ENCODE results near the gene NTM.
"Not testable (repeated sequence)": the region's sequence is repeated elsewhere in the genome, so short reads cannot be mapped to it uniquely, and the experiment has no call there.

Gene NTM

DNA sequence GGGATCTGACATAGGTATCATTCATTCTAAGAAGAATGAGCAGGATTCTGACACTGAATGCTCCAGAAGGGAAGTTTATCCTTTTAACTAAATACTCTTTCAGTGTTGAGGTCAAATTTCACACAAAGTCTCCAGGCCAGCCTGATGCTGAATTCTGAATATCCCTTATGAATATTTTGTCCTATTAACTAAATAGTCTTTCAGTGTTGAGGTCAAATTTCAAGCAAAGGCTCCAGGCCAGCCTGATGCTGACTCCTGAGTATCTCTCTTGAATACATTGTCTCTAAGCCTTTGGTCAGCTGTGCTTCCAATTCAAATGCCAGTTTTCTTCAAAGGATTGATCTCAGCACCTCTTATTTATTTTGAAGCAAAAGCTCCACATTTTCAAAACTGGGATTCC lies 676.8 kb downstream of the NTM start:
- DNase-seq (ENCODE audit: low spot score), result no peak

GRCh38 chr11:132048040-132048439 lies 677.6 kb downstream of the NTM start:
- no peak for DNase-seq (ENCODE audit: low spot score)

DNA sequence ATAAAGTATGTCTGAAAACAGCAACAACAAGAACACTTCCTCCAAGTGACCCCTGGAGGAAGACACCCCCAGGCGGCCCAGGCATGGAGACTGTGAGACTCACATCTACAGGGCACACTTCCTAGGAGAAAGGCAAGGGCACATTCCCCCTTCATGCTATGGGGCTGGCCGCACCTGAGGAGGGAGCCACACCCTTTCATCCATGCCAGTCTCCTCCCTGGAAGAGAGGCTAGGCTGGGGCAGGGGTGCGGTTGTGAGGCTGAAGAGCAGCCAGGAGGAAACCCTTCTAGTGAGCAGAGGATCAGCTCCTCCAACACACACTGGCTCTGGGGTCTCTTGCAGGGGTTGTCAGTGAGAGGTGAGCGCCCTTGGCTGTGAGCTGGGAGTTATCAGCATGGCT lies 678.8 kb downstream of the NTM start:
- no peak for DNase-seq (ENCODE audit: low spot score)

DNA sequence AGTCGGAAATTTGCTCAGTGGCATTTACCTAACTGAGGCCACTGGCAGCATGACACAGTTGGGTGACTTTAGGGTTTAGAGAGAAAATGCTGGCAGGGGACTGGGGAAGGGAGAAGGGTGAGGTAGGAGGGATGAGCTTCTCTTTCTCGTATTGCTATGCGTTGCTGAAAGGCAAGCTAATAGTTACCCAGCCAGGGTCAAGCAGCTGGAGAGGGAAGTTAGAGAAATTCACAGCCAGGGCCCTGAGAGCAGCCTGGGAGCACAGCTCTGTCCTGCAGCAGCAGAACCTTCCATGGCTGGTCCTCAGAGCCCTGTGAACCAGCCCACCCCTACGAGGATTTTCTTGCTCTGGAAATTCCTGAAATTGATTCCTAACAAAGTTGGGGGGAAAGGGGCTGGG lies 679.6 kb downstream of the NTM start:
- no peak for DNase-seq (ENCODE audit: low spot score)

DNA sequence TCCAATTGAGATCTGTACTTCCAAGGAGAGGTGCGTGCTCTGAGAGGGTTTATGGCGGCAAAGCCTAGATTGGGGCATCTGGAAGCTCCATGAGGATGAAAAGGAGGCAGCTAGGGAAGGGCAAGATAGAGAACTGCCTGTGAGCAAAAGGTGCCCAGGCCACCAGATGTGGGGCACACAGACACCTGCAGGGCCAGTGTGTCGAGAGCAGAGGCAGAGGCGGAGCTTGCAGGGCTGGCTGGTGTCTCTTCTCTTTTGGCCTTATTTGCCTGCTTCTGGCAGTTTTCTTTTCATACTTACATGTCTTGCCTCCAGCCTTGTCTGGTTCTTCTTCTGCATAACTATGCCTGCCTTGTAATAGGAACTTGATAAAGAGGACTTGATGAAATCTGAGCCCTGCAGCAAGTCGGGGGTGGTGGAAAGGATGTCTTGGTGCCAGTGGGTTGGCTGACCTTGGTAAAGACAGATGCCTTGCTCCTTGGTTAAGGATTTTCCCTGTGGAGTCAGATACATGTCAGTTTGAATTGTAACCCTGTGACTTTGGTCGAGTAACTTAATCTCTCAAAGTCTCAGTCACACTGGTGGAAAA lies 680.3 kb downstream of the NTM start:
- no peak for DNase-seq (ENCODE audit: low spot score)

- DNase-seq (ENCODE audit: low spot score), result no peak
These were observed 681.3 kb downstream of the NTM start for GRCh38 chr11:132051704-132052103.

DNA sequence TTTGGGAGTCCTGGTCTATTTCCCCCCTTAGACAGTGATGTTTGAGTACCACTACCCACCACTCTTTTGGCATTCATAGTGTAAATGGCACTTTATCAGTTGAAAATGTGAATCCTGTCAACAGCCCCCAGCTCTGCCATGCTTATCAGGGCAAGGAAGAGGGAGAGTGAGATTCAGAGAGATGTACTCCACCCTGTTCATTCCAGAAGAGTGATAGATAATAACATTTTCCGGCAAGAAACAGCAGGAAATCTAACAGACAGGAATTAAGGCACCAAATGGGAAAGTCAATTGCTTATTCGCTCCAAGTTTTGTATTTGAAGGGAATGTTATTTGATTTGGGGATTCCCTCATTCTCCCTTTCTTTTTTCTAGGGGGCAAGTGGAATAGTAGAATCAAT lies 681.9 kb downstream of the NTM start:
- no peak for DNase-seq (ENCODE audit: low spot score)

DNA sequence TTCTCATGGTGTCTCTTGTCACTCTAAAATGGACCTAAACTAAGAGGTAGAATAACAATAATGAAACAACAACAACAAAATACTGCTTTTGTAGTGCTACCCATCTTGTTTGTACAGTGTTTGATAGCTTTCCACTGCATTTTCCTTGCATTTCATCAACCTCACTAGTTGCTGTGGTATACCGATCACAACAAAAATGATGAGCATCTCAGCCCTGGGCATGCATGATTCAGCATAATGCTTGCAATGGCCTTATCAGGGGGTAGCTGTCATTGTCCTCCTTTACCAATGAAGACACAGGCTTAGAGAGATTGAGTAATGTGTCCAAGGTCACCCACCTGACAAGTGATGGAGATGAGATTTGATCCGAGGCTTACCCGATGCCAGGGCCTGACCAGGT lies 682.5 kb downstream of the NTM start:
- no peak for DNase-seq (ENCODE audit: low spot score)

- DNase-seq (ENCODE audit: low spot score), result no peak
These were observed 684.4 kb downstream of the NTM start for GRCh38 chr11:132054822-132055221.

GRCh38 chr11:132055296-132055695 lies 684.9 kb downstream of the NTM start:
- DNase-seq (ENCODE audit: low spot score), result no peak

- DNase-seq (ENCODE audit: low spot score), result no peak
These were observed 686.3 kb downstream of the NTM start for GRCh38 chr11:132056689-132057088.

DNA sequence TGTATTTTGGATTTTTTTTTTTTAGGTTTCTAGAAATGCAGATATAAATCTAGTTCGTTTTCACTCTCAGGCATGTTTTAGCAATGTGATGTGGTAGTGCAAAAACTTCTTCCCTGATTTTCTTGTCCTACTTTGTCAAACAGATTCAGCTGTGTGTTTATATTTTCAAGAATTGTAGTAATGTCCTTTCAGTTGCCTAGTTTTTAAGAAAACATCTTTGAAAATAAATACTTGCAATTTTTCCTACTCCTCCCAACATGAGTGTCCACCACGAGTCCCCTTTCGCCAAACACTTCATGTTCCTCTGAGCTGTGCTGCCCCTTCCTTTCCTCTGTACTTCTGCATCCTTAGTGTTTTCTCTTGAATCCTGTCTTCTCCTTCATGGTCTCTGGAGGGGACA lies 686.9 kb downstream of the NTM start:
- no peak for DNase-seq (ENCODE audit: low spot score)

GRCh38 chr11:132058211-132058772 lies 687.9 kb downstream of the NTM start:
- no peak for DNase-seq (ENCODE audit: low spot score)

DNA sequence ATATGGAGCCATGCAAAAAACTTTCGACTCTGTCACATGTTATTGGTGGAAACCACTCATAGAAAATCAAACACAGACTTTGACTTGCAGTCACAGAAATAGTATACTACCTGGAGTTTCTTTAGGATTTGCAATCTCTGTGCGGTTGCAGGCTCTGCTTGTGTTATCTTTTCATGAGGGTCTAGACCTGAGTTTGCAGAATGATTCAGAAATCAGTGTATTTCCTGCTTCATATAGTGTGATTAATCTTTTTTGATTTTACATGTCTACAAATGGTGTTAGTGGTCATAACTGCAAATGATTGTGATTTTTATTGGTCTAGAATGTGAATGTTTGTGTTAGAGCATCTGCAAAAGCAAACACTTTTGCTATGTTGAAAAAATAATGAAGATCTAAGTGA lies 690.2 kb downstream of the NTM start:
- no peak for DNase-seq (ENCODE audit: low spot score)

DNA sequence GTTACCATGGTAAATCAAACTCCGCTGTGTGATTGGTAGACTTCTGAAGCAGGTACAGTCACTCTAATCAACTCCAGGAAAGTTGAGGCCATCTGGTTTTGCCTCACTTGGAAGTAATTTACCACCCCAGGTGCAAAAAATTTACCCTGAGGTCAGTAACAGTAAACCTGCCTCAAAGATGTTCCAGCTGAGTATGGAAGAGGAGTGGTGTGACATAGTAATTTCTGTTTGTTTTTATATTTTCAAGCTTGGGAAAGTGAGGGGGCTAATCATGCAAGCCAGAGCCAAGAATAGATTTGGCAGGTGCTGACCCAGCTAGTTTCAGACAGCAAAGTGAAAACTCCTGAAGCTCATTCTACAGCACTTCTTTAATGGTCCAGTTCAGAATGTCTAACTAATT lies 691.6 kb downstream of the NTM start:
- no peak for DNase-seq (ENCODE audit: low spot score)

- no peak for DNase-seq (ENCODE audit: low spot score)
These were observed 692.1 kb downstream of the NTM start for GRCh38 chr11:132062541-132062940.

DNA sequence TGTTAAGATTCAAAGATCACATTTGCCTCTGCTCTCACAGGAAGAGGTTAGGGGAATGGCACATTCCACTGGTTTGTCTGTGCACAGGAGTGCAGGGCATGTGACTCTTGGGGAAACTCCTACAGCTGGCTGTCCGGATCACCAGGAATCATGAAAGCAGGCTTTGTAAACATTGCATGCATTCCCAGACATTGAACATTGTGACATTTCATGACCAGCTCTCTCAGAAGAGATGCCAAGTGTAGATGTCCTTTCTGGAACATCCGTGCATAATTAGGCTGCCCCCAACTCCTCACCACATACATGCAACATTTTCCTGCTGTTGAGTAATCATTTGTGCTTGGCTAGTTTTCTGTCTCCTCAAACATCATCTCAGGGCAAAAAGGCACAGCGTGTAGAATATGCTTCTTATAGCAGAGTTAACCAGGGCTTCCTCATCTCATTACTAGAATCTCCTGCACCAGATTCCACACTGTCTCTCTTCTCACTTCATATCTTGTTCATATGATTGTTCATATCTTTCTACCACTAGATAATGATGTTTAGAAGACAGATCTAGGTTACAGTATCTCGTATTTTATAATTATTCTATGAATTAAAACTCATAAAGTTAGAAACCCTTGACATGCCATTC lies 694.7 kb downstream of the NTM start:
- no peak for DNase-seq (ENCODE audit: low spot score)

GRCh38 chr11:132068556-132068955 lies 698.1 kb downstream of the NTM start:
- no peak for DNase-seq (ENCODE audit: low spot score)

GRCh38 chr11:132069593-132069992 lies 699.2 kb downstream of the NTM start:
- not testable (repeated sequence) for DNase-seq (ENCODE audit: low spot score)

DNA sequence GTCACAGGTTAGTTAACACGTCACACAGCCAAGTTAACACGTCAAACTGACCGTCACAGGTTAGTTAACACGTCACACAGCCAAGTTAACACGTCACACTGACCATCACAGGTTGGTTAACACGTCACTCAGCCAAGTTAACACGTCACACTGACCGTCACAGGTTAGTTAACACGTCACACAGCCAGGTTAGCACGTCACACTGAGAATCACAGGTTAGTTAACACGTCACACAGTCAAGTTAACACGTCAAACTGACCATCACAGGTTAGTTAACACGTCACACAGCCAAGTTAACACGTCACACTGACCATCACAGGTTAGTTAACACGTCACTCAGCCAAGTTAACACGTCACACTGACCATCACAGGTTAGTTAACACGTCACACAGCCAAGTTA lies 700.5 kb downstream of the NTM start:
- not testable (repeated sequence) for DNase-seq (ENCODE audit: low spot score)

DNA sequence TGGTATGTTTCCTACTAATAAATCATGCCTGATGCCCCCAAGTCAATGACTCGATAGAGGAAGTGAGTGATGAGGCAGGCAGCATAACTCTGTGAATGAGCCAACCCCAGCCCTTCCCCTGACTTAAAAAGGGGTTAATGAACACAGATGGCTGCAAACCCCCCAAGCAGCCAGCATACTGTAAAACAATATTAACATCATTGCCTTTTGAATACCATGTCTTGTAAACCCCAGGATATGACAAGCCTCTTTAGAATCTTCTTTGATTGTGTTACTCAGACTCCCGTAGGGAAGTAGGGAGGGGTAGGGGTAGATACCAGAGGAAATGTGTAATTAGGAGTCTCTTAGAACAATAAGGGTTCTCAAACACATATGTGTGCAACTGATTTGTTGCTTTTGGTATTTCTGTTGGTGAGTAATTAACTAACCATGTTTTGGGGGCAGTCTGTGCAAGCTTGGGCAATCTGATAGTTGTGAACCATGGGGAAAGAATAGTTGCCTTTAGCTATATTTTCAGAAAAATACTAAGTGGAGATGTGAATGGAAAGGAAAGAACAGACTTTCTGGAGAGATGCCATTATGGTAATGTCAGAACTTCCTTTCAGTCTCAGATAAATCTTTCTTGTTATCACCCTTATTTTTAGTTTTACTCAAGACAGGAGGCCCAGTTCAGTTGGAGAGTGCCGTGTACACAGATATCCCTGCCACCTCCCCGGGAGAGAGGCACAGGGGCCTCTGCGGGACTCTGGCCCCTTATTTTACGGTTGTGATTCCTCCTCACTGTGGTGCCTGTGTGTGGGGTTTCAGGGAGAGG lies 701.8 kb downstream of the NTM start:
- no peak for DNase-seq (ENCODE audit: low spot score)

GRCh38 chr11:132072858-132073211 lies 702.4 kb downstream of the NTM start:
- no peak for DNase-seq (ENCODE audit: low spot score)

DNA sequence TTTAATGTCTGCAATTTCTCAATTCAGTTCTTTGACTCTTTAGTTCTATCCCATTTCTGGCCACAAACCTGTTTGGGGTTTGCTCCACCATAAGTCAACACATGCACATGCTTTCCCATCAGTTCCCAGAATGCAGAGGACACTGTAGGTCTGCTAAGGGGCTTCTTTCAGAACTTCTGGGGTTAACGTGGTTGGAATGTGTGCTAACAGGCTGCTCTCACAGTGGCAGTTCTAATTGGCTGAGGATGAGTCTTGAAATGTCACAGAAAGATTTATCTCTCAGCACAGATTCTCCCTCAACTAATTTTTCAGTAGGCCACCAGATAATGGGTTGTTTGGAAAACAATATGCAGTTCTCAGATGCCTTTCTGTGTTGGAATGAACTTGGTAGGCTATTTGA lies 703.4 kb downstream of the NTM start:
- DNase-seq (ENCODE audit: low spot score), result no peak
